Raji (cell line): ENCODE results near the gene OSER1.

Experiments used
- POLR2A ChIP-seq: IDR thresholded peaks from 2 replicates; pipeline ENCODE4 v1.6.1; 2011; ENCODE audit warnings: low read depth, low read length, control low read depth; ENCODE audit not compliant: insufficient read depth

The OSER1 gene

GRCh38 chr20:44211177-44212039 is 837 bp upstream of the OSER1 start:
- TF ChIP-seq POLR2A = no peak

GRCh38 chr20:44209686-44210405 is 725 bp downstream of the OSER1 start:
- TF ChIP-seq POLR2A = no peak

DNA sequence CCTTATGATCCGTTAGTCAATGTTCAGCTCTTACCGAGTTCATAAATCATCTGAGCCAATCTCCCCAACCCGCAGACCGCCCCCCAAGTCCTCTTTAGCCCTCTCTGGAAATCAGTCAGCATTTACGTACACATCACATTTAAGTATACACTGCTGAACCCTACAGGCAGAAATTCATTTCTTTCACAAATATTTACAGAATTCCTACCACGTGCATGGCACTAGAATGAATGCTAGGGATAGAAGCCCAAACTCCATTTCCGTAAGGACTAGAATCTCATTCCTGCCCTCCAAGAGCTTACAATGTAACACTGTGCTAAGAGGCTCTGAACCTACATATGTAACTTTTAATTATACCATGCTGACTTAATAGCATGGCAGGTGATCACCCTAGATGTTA is 1.8 kb downstream of the OSER1 start:
- TF ChIP-seq POLR2A = no peak

GRCh38 chr20:44208165-44208564 is 2.4 kb downstream of the OSER1 start:
- no peak for TF ChIP-seq POLR2A

- no peak for TF ChIP-seq POLR2A
These were observed 3.3 kb downstream of the OSER1 start for GRCh38 chr20:44207126-44207723.

DNA sequence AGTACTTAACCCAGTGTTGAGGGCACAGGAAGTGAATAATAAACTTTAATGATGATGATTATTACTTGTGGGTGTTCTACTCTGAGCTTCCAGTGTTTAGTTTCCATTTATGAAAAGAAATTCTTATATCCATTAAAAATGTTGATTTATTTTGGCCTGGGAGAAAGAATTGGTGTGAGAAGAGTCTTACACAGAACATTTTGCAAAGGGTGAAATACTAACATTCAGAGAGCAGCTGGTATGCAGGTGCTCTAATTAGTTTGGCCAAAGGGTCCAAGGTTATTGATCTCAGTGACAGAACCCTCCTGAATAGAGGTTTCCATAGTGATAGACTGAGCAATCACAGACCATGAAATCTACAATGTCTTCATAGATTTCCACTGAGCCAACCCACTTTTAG is 4.4 kb downstream of the OSER1 start:
- no peak for TF ChIP-seq POLR2A

DNA sequence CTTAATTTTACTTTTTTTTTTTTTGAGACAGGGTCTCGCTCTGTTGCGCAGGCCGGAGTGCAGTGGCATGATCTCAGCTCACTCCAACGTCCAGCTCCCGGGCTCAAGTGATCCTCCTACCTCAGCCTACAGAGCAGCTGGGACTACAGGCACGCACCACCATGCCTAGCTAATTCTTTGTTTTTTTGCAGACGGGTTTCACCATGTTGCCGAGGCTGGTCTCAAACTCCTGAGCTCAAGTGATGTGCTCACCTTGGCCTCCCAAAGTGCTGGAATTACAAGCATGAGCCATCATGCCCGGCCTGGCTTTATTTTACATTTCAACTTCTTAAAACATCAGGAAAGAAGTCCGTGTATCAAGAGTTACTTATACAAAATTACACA is 5.7 kb downstream of the OSER1 start:
- no peak for TF ChIP-seq POLR2A

DNA sequence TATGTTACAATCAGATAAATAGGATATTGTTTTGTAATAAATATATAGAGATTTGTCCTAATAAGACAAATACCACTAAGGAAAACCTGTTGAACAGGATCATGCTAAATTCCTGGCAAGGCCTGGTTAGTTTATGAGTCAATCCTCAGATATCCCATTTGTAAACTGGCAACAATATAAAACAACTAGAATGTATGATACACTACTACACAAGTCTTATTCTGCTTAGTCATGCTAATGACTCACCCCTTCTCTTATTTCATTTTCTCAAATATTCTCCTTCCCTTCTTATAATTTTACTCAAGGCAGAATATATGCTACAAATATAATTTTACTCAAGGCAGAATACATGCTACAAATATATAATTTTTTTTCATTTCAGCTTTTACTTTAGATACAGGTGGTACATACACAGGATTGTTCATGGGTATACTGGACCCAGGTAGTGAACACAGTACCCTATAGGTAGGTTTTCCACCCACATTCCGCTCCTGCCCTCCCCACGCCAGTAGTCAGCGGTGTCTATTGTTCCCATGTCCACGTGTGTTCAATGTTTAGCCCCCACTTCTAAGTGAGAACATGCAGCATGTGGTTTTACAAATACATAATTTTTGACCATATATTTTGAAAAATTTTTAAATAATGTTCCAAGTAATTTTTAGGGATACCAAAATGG is 6.3 kb downstream of the OSER1 start:
- TF ChIP-seq POLR2A = no peak

- TF ChIP-seq POLR2A = no peak
These were observed 7.4 kb downstream of the OSER1 start for GRCh38 chr20:44203161-44203560.

DNA sequence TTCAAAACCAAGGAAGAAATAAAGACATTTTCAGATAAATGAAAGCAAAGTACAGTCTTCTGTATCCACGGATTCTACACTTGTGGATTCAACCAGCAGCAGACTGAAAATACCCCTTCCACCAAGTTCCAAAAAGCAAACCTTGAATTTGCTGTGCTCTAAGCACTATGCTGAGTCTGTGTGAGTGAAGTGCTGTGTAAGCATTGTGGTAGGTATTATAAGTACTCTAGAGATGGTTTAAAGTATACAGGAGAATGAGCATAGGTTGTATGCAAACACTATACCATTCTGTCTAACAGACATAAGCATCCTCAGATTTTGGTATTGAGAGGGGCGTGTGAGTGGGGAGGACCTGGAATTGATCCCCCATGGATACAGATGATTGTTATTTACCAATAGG is 9.6 kb downstream of the OSER1 start:
- TF ChIP-seq POLR2A = no peak

GRCh38 chr20:44200371-44200770 is 10.2 kb downstream of the OSER1 start:
- no peak for TF ChIP-seq POLR2A

GRCh38 chr20:44199877-44200276 is 10.7 kb downstream of the OSER1 start:
- TF ChIP-seq POLR2A = no peak

DNA sequence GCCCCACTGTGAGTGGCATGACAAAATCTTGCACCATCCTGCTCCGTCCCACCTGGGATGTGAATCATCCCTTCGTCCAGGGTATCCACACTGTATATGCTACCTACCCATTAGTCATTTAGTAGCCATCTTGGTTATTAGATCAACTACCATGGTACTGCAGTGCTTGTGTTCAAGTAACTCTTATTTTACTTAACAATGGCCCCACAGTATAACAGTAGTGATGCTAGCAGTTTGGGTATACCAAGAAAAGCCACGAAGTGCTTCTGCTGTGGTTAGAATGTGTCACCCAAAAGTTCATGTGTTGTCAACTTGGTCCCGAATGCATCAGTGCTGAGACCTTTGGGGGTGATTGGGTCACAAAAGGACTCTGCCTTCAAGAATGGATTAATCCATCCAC is 11.7 kb downstream of the OSER1 start:
- TF ChIP-seq POLR2A = no peak

- TF ChIP-seq POLR2A = no peak
These were observed 14.3 kb downstream of the OSER1 start for GRCh38 chr20:44196271-44196670.

GRCh38 chr20:44195605-44196004 is 15.0 kb downstream of the OSER1 start:
- no peak for TF ChIP-seq POLR2A
